SK-N-SH (cell line): ENCODE data around the gene IGSF9. TPM values are rescaled to one million over a fixed set of nuclear protein-coding genes. Genes with fewer than 3 reads are reported as not detected.

Experiments
- CTCF ChIA-PET: fragments of 300-600, 350-600 bp; formaldehyde crosslinking; extraction: SDS; loops from one replicate; lab custom pipeline; 2021; lab: Yijun Ruan, JAX
- POLR2A ChIA-PET: fragments of 350-600 bp; sonication (Branson Sonifier 250); formaldehyde crosslinking; extraction: SDS; loops from one replicate; lab custom pipeline; 2020; ENCODE audit warnings: antibody characterized with exemption, inconsistent platforms; lab: Yijun Ruan, JAX
- DNase-seq: peaks from one replicate; pipeline ENCODE4 v3.0.0; 2012
- H2AFZ ChIP-seq: fragments of 200-600 bp; sonication (generic); 2 replicates; pipeline ENCODE4 v1.8.1; 2016; ENCODE audit warnings: antibody characterized with exemption, mild to moderate bottlenecking, low read depth
- H3F3A ChIP-seq: fragments of 200-600 bp; sonication (generic); replicated peaks from 2 replicates; pipeline ENCODE3; 2016; ENCODE audit warnings: antibody characterized with exemption, mild to moderate bottlenecking; ENCODE audit not compliant: insufficient read depth
- H3K27ac ChIP-seq, 2 experiments: fragments of 200-500 bp in 1 of 2; fragments of 200-600 bp in 1 of 2; sonication (Bioruptor generic) in 1 of 2; sonication (generic), shearing (Covaris generic) in 1 of 2; 2 replicates each; pipeline versions ENCODE4 v1.5.1 to v1.6.1; 2014 to 2016; ENCODE audit warnings: low read depth in 2 of 2, inconsistent platforms in 1 of 2, low read length in 1 of 2, mild to moderate bottlenecking in 1 of 2, mixed read lengths in 1 of 2
- H3K27me3 ChIP-seq: fragments of 200-600 bp; sonication (generic), shearing (Covaris generic); 2 replicates; pipeline ENCODE4 v1.6.1; 2016; ENCODE audit warnings: mixed run types; ENCODE audit not compliant: insufficient read depth
- H3K36me3 ChIP-seq, 2 experiments: fragments of 200-500 bp in 1 of 2; fragments of 200-600 bp in 1 of 2; sonication (Bioruptor generic) in 1 of 2; sonication (generic) in 1 of 2; replicated peaks in 1 of 2; 2 replicates each; pipeline versions ENCODE3 to v1.5.1; 2014 to 2016; ENCODE audit warnings: low read length in 1 of 2, mild to moderate bottlenecking in 1 of 2; ENCODE audit not compliant: insufficient read depth in 2 of 2, control insufficient read depth in 1 of 2
- H3K4me1 ChIP-seq, 2 experiments: fragments of 200-500 bp in 1 of 2; fragments of 200-600 bp in 1 of 2; sonication (Bioruptor generic) in 1 of 2; sonication (generic), shearing (Covaris generic) in 1 of 2; 2 replicates each; pipeline versions ENCODE4 v1.5.1 to v1.6.1; 2014 to 2016; ENCODE audit warnings: low read depth in 1 of 2, low read length in 1 of 2, mixed run types in 1 of 2; ENCODE audit not compliant: insufficient read depth in 2 of 2, control insufficient read depth in 1 of 2
- H3K4me2 ChIP-seq: fragments of 200-600 bp; sonication (generic), shearing (Covaris generic); 2 replicates; pipeline ENCODE4 v1.6.1; 2017; ENCODE audit warnings: mixed run types
- H3K4me3 ChIP-seq, 2 experiments: fragments of 200-500 bp in 1 of 2; fragments of 200-600 bp in 1 of 2; sonication (Bioruptor generic) in 1 of 2; sonication (generic), shearing (Covaris generic) in 1 of 2; 2 replicates each; pipeline versions ENCODE4 v1.5.1 to v1.8.1; 2014 to 2016; ENCODE audit warnings: low read depth in 2 of 2, inconsistent platforms in 1 of 2, low read length in 1 of 2, mild to moderate bottlenecking in 1 of 2, mixed read lengths in 1 of 2, moderate library complexity in 1 of 2
- H3K79me2 ChIP-seq: fragments of 200-600 bp; sonication (generic); 2 replicates; pipeline ENCODE4 v1.8.1; 2017; ENCODE audit warnings: mild to moderate bottlenecking; ENCODE audit not compliant: insufficient read depth
- H3K9ac ChIP-seq: fragments of 200-600 bp; sonication (generic); 2 replicates; pipeline ENCODE4 v1.6.1; 2017; ENCODE audit warnings: mixed run types
- H3K9me2 ChIP-seq: fragments of 200-600 bp; sonication (generic); 2 replicates; pipeline ENCODE4 v1.6.1; 2017; ENCODE audit warnings: mixed run types
- H3K9me3 ChIP-seq: fragments of 200-600 bp; sonication (generic); 2 replicates; pipeline ENCODE4 v1.6.1; 2017; ENCODE audit warnings: mixed run types, mild to moderate bottlenecking, moderate library complexity
- H4K20me1 ChIP-seq: fragments of 200-600 bp; sonication (generic); 2 replicates; pipeline ENCODE4 v1.6.1; 2017; ENCODE audit warnings: mild to moderate bottlenecking, mixed run types; ENCODE audit not compliant: insufficient read depth
- FOSL2 ChIP-seq: IDR thresholded peaks from 2 replicates; pipeline ENCODE4 v1.4.0; 2012; ENCODE audit warnings: low read depth, mild to moderate bottlenecking, moderate library complexity, borderline replicate concordance
- GABPA ChIP-seq: IDR thresholded peaks from 2 replicates; pipeline ENCODE4 v1.4.0; 2012; ENCODE audit warnings: low read depth, mild to moderate bottlenecking
- POLR2AphosphoS5 ChIP-seq: IDR thresholded peaks from 2 replicates; pipeline ENCODE4 v1.6.1; 2012; ENCODE audit warnings: low read depth, low read length
- REST ChIP-seq: IDR thresholded peaks from 2 replicates; pipeline ENCODE4 v1.6.1; 2012; ENCODE audit warnings: mild to moderate bottlenecking, low read depth, low read length, moderate library complexity
- RXRA ChIP-seq: IDR thresholded peaks from 2 replicates; pipeline ENCODE4 v1.4.0; 2012; ENCODE audit warnings: low read depth, mild to moderate bottlenecking, borderline replicate concordance
- TCF12 ChIP-seq: IDR thresholded peaks from 2 replicates; pipeline ENCODE4 v1.4.0; 2012
- YY1 ChIP-seq: IDR thresholded peaks from 2 replicates; pipeline ENCODE4 v1.4.0; 2012; ENCODE audit warnings: low read depth, mild to moderate bottlenecking
- WGBS: methylation state at CpG from one replicate; pipeline ENCODE4 v1.1.6; 2017; ENCODE audit warnings: low lambda C conversion rate; 5-methylcytosine and 5-hydroxymethylcytosine counted together
- polyA plus RNA-seq, 3 experiments: library from polyadenylated mRNA; depleted of rRNA; stranded (reverse); fragments of >200 nt; gene quantifications; 2 replicates each; pipeline ENCODE4 v1.2.3, GENCODE V29; 2012

IGSF9 gene
- polyA plus RNA-seq, 1 of the 3 experiments (the other 2 are of a cell fraction) = 2.4 TPM

GRCh38 chr1:159960721-159961381, 15.4 kb upstream of the IGSF9 start (continued):
- no peak for TF ChIP-seq REST
- TF ChIP-seq POLR2AphosphoS5 = no peak
- no peak for TF ChIP-seq RXRA
- TF ChIP-seq, all 33 proteins: peak for 0

- ChIA-PET POLR2A (no interaction called here), CTCF (interaction anchor here (2.0 to 13.1 kb wide), 2 partner anchors 14 to 47 kb away, joined by 8 to 100 read pairs; partner anchors contain the start of gene IGSF9)
- Histone ChIP-seq H3F3A (no peaks in the 10 kb centered on the region), H3K4me1 (no peaks in the 10 kb centered on the region), H3K36me3 (no peaks in the 10 kb centered on the region), H2AFZ (no peak overlapping the region), H3K9ac (no peak overlapping the region), H3K9me3 (no peaks in the 10 kb centered on the region), H3K4me3 (no peak overlapping the region), H3K27me3 (peaks cover 8% of the 10 kb centered on the region; the same call in 1 of the 2 replicates), H3K79me2 (no peaks in the 10 kb centered on the region), H3K9me2 (no peaks in the 10 kb centered on the region), H3K27ac (no peak overlapping the region), H4K20me1 (no peaks in the 10 kb centered on the region), H3K4me2 (no peak overlapping the region)
- WGBS = 56% methylated on average over 4 of the region's 4 CpGs
- TF ChIP-seq FOSL2 (no peak), REST (no peak), YY1 (no peak), TCF12 (no peak), GABPA (no peak)
- no peak for DNase-seq
These were observed 14.0 kb upstream of the IGSF9 start for GRCh38 chr1:159959451-159959850.
